K562 (cell line): ENCODE measurements around the gene TMEM144. TPM values are rescaled to one million over a fixed set of nuclear protein-coding genes. Genes with fewer than 3 reads are reported as not detected.
A peak's percentile ranks its signal among the peaks of the same experiment; 100 is the strongest.

ENCODE experiments used
- ASH1L ChIP-seq: fragments of 450-650 bp; IDR thresholded peaks from 2 replicates; pipeline ENCODE4 v1.6.1; 2018; ENCODE audit warnings: borderline replicate concordance, mild to moderate bottlenecking, low read depth; ENCODE audit not compliant: partially characterized antibody
- FOXJ3 ChIP-seq: sonication (generic); formaldehyde crosslinking; IDR thresholded peaks from 2 replicates; pipeline ENCODE4 v1.4.0; 2020; ENCODE audit warnings: mild to moderate bottlenecking, missing genetic modification reagents
- HDGF ChIP-seq: fragments of 450-650 bp; IDR thresholded peaks from 2 replicates; pipeline ENCODE4 v1.6.1; 2016
- RB1 ChIP-seq: fragments of 450-650 bp; IDR thresholded peaks from 2 replicates; pipeline ENCODE4 v1.6.1; 2017; ENCODE audit warnings: low read depth, mild to moderate bottlenecking
- SAFB ChIP-seq: fragments of 200-400 bp; formaldehyde crosslinking; IDR thresholded peaks from 2 replicates; pipeline ENCODE4 v1.6.1; 2017; ENCODE audit warnings: low read depth, low read length, borderline replicate concordance
- SAP30 ChIP-seq: fragments of 200-600 bp; sonication (generic); IDR thresholded peaks from 2 replicates; pipeline ENCODE4 v1.6.1; 2012; ENCODE audit warnings: borderline replicate concordance, low read depth, mild to moderate bottlenecking, moderate library complexity, low read length, control low read depth, inconsistent platforms; ENCODE audit not compliant: insufficient read depth, poor library complexity, severe bottlenecking
- SOX6 ChIP-seq: fragments of 450-650 bp; IDR thresholded peaks from 2 replicates; pipeline ENCODE4 v1.6.1; 2014; ENCODE audit warnings: mild to moderate bottlenecking
- SPI1 ChIP-seq: IDR thresholded peaks from 2 replicates; pipeline ENCODE4 v1.6.1; 2011; ENCODE audit warnings: low read depth, low read length, control low read depth, borderline replicate concordance
- TAF1 ChIP-seq: IDR thresholded peaks from 2 replicates; pipeline ENCODE4 v1.6.1; 2011; ENCODE audit warnings: mild to moderate bottlenecking, low read length, moderate library complexity; ENCODE audit not compliant: insufficient read depth, control insufficient read depth, severe bottlenecking; ENCODE audit errors: extremely low read depth
- ZBTB8A ChIP-seq: fragments of 450-650 bp; IDR thresholded peaks from 2 replicates; pipeline ENCODE4 v1.6.1; 2018; ENCODE audit warnings: mild to moderate bottlenecking, moderate library complexity; ENCODE audit not compliant: partially characterized antibody
- polyA plus RNA-seq, 8 experiments: library from polyadenylated mRNA; depleted of rRNA in 4 of 8; stranded (reverse) in 5 of 8; unstranded in 3 of 8; fragments of >200 nt; fragmentation: Nextera tagmentation in 2 of 8; fragmentation: Illumina TruSeq in 1 of 8; extraction: Ambion mirVana in 2 of 8; extraction: Trizol in 1 of 8; gene quantifications; 2 replicates each; pipeline versions ENCODE4 v1.2.1 to v1.2.3, GENCODE V29; 2011 to 2014; ENCODE audit warnings: inconsistent platforms in 1 of 8, missing spikeins in 1 of 8
- total RNA-seq, 7 experiments: library from RNA; depleted of rRNA in 6 of 7; stranded (reverse); fragments of >200 nt in 6 of 7; fragmentation: Illumina TruSeq in 2 of 7; extraction: Trizol in 2 of 7; gene quantifications; 2 replicates each; pipeline versions ENCODE4 v1.2.1 to v1.2.3, GENCODE V29; 2011 to 2021; ENCODE audit warnings: low replicate concordance in 1 of 7
- TF ChIP-seq, protein P1 (sequence below): fragments of 450-650 bp; IDR thresholded peaks from 2 replicates; pipeline ENCODE4 v1.6.1; 2016; ENCODE audit warnings: mild to moderate bottlenecking, moderate library complexity
- TF ChIP-seq, protein P2 (sequence below), 2 experiments: IDR thresholded peaks; 2 replicates each; pipeline ENCODE4 v1.6.1; 2012; ENCODE audit warnings: improper control_type of control experiment in 2 of 2, low read depth in 2 of 2, low read length in 2 of 2, borderline replicate concordance in 1 of 2
- TF ChIP-seq, protein P3 (sequence below): conservative IDR thresholded peaks from 2 replicates; pipeline ENCODE4 v1.6.1; 2011; ENCODE audit warnings: low read depth, mild to moderate bottlenecking, low read length; ENCODE audit not compliant: control insufficient read depth

TMEM144 gene
- total and polyA plus RNA-seq, 9 of the 15 experiments (the other 6 are each of a cell fraction or from before 2014, with no cell fraction given) = 4.0 to 12.0 (median 6.1) TPM

DNA sequence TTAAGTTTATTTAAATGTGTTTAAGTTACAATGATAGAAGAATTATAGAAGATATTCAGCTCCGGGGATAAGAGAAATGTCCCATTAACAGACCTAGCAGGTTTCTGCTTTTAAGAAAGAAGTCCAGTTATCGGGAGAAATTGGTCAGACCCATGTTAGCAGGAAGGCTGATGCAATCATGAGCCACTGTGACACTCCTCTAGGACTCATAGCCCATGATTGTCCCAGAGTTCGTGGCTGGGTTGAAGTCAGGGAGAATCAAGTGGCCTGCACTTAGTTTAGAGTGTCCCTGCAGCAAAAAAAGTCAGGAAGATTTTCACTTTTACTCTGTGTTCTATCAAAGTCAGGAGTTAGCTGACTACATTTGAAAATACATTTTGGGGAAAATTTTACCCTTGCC is 72.0 kb downstream of the TMEM144 start (continued):
- no peak for TF ChIP-seq SAP30
- TF ChIP-seq SPI1 = no peak
- TF ChIP-seq SAFB = no peak
- no peak for TF ChIP-seq FOXJ3 (CRISPR knock-in tag)
- no peak for TF ChIP-seq SOX6
- no peak for TF ChIP-seq TAF1
- no peak for TF ChIP-seq HDGF
- no peak for TF ChIP-seq ZBTB8A
- TF ChIP-seq, protein P1, sequence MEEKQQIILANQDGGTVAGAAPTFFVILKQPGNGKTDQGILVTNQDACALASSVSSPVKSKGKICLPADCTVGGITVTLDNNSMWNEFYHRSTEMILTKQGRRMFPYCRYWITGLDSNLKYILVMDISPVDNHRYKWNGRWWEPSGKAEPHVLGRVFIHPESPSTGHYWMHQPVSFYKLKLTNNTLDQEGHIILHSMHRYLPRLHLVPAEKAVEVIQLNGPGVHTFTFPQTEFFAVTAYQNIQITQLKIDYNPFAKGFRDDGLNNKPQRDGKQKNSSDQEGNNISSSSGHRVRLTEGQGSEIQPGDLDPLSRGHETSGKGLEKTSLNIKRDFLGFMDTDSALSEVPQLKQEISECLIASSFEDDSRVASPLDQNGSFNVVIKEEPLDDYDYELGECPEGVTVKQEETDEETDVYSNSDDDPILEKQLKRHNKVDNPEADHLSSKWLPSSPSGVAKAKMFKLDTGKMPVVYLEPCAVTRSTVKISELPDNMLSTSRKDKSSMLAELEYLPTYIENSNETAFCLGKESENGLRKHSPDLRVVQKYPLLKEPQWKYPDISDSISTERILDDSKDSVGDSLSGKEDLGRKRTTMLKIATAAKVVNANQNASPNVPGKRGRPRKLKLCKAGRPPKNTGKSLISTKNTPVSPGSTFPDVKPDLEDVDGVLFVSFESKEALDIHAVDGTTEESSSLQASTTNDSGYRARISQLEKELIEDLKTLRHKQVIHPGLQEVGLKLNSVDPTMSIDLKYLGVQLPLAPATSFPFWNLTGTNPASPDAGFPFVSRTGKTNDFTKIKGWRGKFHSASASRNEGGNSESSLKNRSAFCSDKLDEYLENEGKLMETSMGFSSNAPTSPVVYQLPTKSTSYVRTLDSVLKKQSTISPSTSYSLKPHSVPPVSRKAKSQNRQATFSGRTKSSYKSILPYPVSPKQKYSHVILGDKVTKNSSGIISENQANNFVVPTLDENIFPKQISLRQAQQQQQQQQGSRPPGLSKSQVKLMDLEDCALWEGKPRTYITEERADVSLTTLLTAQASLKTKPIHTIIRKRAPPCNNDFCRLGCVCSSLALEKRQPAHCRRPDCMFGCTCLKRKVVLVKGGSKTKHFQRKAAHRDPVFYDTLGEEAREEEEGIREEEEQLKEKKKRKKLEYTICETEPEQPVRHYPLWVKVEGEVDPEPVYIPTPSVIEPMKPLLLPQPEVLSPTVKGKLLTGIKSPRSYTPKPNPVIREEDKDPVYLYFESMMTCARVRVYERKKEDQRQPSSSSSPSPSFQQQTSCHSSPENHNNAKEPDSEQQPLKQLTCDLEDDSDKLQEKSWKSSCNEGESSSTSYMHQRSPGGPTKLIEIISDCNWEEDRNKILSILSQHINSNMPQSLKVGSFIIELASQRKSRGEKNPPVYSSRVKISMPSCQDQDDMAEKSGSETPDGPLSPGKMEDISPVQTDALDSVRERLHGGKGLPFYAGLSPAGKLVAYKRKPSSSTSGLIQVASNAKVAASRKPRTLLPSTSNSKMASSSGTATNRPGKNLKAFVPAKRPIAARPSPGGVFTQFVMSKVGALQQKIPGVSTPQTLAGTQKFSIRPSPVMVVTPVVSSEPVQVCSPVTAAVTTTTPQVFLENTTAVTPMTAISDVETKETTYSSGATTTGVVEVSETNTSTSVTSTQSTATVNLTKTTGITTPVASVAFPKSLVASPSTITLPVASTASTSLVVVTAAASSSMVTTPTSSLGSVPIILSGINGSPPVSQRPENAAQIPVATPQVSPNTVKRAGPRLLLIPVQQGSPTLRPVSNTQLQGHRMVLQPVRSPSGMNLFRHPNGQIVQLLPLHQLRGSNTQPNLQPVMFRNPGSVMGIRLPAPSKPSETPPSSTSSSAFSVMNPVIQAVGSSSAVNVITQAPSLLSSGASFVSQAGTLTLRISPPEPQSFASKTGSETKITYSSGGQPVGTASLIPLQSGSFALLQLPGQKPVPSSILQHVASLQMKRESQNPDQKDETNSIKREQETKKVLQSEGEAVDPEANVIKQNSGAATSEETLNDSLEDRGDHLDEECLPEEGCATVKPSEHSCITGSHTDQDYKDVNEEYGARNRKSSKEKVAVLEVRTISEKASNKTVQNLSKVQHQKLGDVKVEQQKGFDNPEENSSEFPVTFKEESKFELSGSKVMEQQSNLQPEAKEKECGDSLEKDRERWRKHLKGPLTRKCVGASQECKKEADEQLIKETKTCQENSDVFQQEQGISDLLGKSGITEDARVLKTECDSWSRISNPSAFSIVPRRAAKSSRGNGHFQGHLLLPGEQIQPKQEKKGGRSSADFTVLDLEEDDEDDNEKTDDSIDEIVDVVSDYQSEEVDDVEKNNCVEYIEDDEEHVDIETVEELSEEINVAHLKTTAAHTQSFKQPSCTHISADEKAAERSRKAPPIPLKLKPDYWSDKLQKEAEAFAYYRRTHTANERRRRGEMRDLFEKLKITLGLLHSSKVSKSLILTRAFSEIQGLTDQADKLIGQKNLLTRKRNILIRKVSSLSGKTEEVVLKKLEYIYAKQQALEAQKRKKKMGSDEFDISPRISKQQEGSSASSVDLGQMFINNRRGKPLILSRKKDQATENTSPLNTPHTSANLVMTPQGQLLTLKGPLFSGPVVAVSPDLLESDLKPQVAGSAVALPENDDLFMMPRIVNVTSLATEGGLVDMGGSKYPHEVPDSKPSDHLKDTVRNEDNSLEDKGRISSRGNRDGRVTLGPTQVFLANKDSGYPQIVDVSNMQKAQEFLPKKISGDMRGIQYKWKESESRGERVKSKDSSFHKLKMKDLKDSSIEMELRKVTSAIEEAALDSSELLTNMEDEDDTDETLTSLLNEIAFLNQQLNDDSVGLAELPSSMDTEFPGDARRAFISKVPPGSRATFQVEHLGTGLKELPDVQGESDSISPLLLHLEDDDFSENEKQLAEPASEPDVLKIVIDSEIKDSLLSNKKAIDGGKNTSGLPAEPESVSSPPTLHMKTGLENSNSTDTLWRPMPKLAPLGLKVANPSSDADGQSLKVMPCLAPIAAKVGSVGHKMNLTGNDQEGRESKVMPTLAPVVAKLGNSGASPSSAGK = peak; percentile 70
- TF ChIP-seq ASH1L = no peak
- TF ChIP-seq, protein P2, sequence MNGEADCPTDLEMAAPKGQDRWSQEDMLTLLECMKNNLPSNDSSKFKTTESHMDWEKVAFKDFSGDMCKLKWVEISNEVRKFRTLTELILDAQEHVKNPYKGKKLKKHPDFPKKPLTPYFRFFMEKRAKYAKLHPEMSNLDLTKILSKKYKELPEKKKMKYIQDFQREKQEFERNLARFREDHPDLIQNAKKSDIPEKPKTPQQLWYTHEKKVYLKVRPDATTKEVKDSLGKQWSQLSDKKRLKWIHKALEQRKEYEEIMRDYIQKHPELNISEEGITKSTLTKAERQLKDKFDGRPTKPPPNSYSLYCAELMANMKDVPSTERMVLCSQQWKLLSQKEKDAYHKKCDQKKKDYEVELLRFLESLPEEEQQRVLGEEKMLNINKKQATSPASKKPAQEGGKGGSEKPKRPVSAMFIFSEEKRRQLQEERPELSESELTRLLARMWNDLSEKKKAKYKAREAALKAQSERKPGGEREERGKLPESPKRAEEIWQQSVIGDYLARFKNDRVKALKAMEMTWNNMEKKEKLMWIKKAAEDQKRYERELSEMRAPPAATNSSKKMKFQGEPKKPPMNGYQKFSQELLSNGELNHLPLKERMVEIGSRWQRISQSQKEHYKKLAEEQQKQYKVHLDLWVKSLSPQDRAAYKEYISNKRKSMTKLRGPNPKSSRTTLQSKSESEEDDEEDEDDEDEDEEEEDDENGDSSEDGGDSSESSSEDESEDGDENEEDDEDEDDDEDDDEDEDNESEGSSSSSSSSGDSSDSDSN (IDR thresholded peaks at IDR 0.05; ENCODE audit: borderline replicate concordance in 1 of 2, low read depth in 2 of 2, low read length in 2 of 2) = no peak
- TF ChIP-seq RB1 = no peak
- TF ChIP-seq, protein P3, sequence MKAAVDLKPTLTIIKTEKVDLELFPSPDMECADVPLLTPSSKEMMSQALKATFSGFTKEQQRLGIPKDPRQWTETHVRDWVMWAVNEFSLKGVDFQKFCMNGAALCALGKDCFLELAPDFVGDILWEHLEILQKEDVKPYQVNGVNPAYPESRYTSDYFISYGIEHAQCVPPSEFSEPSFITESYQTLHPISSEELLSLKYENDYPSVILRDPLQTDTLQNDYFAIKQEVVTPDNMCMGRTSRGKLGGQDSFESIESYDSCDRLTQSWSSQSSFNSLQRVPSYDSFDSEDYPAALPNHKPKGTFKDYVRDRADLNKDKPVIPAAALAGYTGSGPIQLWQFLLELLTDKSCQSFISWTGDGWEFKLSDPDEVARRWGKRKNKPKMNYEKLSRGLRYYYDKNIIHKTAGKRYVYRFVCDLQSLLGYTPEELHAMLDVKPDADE = no peak
